ENCODE data around the gene BRI3. TPM values are rescaled to one million over a fixed set of nuclear protein-coding genes. Genes with fewer than 3 reads are reported as not detected.

BRI3 gene
- total RNA-seq, 1 experiment from 2014 or later, result 344 TPM

DNA sequence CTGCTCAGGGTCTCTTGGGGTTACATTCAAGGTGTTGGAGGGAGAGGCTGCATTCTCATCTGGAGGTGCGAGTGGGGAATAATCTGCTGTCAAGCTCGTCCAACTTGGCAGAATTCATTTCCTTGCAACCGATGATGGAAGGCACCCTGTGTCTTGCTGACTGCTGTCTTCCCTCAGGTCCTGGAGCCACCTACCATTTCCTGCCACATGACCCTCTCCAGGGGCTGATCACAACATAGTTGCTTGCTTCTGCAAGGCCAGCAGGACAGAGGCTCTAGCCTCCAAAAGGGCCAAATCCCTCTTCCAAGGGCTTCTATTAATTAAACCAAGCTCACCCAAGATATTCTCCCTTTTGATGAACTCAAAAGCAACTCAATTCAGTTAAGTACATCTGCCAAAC, 14.2 kb upstream of the BRI3 start:
- ChIA-PET CTCF (no interaction called here), POLR2A (no interaction called here)
- intact Hi-C loops (cut with micrococcal nuclease; ENCODE audit: unreplicated experiment), result no loop called here
- Histone ChIP-seq H3K27ac (ENCODE audit: low read length) (no peak overlapping the region), H3K36me3 (ENCODE audit: control insufficient read depth, insufficient read depth, low read length) (no peaks in the 10 kb centered on the region), H3K9me3 (ENCODE audit: control insufficient read depth, insufficient read depth, low read depth, low read length) (no peaks in the 10 kb centered on the region), H3K27me3 (ENCODE audit: control insufficient read depth, insufficient read depth, low read length) (no peaks in the 10 kb centered on the region), H3K4me1 (ENCODE audit: control insufficient read depth, insufficient read depth, low read length) (no peaks in the 10 kb centered on the region), H3K4me3 (ENCODE audit: low read depth in 2 of 2, low read length in 2 of 2) (no peak overlapping the region)
- DNase-seq (ENCODE audit: low read depth, low spot score) (no peak), ATAC-seq (no peak)
- BruUV-seq (replicated peaks), result no TSS peak
- in situ Hi-C loops (cut with HindIII; ENCODE audit: low pct_unique_long_range_greater_than_20kb, low sequenced_read_pairs), result no loop called here
- TF ChIP-seq, protein P1, sequence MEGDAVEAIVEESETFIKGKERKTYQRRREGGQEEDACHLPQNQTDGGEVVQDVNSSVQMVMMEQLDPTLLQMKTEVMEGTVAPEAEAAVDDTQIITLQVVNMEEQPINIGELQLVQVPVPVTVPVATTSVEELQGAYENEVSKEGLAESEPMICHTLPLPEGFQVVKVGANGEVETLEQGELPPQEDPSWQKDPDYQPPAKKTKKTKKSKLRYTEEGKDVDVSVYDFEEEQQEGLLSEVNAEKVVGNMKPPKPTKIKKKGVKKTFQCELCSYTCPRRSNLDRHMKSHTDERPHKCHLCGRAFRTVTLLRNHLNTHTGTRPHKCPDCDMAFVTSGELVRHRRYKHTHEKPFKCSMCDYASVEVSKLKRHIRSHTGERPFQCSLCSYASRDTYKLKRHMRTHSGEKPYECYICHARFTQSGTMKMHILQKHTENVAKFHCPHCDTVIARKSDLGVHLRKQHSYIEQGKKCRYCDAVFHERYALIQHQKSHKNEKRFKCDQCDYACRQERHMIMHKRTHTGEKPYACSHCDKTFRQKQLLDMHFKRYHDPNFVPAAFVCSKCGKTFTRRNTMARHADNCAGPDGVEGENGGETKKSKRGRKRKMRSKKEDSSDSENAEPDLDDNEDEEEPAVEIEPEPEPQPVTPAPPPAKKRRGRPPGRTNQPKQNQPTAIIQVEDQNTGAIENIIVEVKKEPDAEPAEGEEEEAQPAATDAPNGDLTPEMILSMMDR (IDR thresholded peaks at IDR 0.05), result no peak
- TF ChIP-seq, protein P2, sequence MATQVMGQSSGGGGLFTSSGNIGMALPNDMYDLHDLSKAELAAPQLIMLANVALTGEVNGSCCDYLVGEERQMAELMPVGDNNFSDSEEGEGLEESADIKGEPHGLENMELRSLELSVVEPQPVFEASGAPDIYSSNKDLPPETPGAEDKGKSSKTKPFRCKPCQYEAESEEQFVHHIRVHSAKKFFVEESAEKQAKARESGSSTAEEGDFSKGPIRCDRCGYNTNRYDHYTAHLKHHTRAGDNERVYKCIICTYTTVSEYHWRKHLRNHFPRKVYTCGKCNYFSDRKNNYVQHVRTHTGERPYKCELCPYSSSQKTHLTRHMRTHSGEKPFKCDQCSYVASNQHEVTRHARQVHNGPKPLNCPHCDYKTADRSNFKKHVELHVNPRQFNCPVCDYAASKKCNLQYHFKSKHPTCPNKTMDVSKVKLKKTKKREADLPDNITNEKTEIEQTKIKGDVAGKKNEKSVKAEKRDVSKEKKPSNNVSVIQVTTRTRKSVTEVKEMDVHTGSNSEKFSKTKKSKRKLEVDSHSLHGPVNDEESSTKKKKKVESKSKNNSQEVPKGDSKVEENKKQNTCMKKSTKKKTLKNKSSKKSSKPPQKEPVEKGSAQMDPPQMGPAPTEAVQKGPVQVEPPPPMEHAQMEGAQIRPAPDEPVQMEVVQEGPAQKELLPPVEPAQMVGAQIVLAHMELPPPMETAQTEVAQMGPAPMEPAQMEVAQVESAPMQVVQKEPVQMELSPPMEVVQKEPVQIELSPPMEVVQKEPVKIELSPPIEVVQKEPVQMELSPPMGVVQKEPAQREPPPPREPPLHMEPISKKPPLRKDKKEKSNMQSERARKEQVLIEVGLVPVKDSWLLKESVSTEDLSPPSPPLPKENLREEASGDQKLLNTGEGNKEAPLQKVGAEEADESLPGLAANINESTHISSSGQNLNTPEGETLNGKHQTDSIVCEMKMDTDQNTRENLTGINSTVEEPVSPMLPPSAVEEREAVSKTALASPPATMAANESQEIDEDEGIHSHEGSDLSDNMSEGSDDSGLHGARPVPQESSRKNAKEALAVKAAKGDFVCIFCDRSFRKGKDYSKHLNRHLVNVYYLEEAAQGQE (IDR thresholded peaks at IDR 0.05; ENCODE audit: insufficient read depth in 1 of 2, low read depth in 2 of 2, low read length in 1 of 2), result no peak
- no peak for TF ChIP-seq TCF7L2 (IDR thresholded peaks at IDR 0.05; ENCODE audit: low read depth, low read length)
- TF ChIP-seq SIN3A (IDR thresholded peaks at IDR 0.05; ENCODE audit: borderline replicate concordance, insufficient read depth, low read depth, low read length), result no peak
- no peak for TF ChIP-seq POLR2AphosphoS5 (IDR thresholded peaks at IDR 0.05; ENCODE audit: low read depth, low read length)

DNA sequence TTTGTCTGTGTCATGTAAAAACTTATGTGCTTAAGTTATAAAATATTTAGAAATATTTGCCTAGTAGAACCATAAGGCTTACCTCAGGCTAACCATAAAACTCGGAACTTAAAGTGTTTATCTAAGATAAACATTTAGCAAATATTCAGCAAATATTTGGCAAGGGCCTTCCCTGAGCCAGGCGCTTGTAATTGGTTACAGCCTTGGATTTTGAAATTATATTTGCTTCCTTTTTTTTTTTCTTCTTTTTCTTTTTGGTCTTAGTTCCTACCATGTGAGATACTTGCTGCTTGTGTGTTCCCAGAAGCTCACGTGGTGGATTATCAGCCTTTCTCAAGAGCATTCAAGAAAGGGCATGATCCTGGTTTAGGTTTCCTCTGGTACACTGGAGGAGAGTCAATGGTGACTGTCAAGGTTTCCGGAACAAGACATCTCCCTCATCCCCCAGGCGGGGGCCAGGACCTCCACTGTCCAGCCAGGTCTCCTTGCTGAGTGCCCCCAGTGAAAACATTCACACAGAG, 5.2 kb upstream of the BRI3 start:
- 0 out of 2 replicates have a peak overlapping the region, but pooled peaks have one; percentile 29 for H3K27ac ChIP-seq (ENCODE audit: low read length)
- intact Hi-C loops (cut with micrococcal nuclease; ENCODE audit: unreplicated experiment) (no loop called here), in situ Hi-C loops (cut with HindIII; ENCODE audit: low pct_unique_long_range_greater_than_20kb, low sequenced_read_pairs) (loop anchor here (25.0 kb wide), 1 partner anchor 111 kb away; no protein-coding TSS in a partner anchor)
- ChIA-PET POLR2A (interaction anchor here (0.5 kb wide), 1 partner anchor 122 kb away, joined by 4 read pairs; no protein-coding TSS in a partner anchor), CTCF (no interaction called here)
- no peaks in the 10 kb centered on the region for H3K27me3 ChIP-seq (ENCODE audit: control insufficient read depth, insufficient read depth, low read length)
- no peaks in the 10 kb centered on the region for H3K9me3 ChIP-seq (ENCODE audit: control insufficient read depth, insufficient read depth, low read depth, low read length)
- H3K36me3 ChIP-seq (ENCODE audit: control insufficient read depth, insufficient read depth, low read length), result no peaks in the 10 kb centered on the region
- peaks cover 10% of the 10 kb centered on the region for H3K4me1 ChIP-seq (ENCODE audit: control insufficient read depth, insufficient read depth, low read length)
- no peak overlapping the region for H3K4me3 ChIP-seq (ENCODE audit: low read depth in 2 of 2, low read length in 2 of 2)
- TF ChIP-seq, protein P1 (IDR thresholded peaks at IDR 0.05), result no peak
- TF ChIP-seq, protein P2 (IDR thresholded peaks at IDR 0.05; ENCODE audit: insufficient read depth in 1 of 2, low read depth in 2 of 2, low read length in 1 of 2), result no peak
- TF ChIP-seq TCF7L2 (IDR thresholded peaks at IDR 0.05; ENCODE audit: low read depth, low read length) (no peak), POLR2AphosphoS5 (IDR thresholded peaks at IDR 0.05; ENCODE audit: low read depth, low read length) (no peak), SIN3A (IDR thresholded peaks at IDR 0.05; ENCODE audit: borderline replicate concordance, insufficient read depth, low read depth, low read length) (no peak)
- BruUV-seq (replicated peaks), result no TSS peak
- no peak for DNase-seq (ENCODE audit: low read depth, low spot score)
- no peak for ATAC-seq
